Muscle layer of duodenum (tissue), 2 donors: ENCODE measurements around the gene CXCL17.
A peak's percentile ranks its signal among the peaks of the same experiment; 100 is the strongest.
"Not testable (repeated sequence)": the region's sequence is repeated elsewhere in the genome, so short reads cannot be mapped to it uniquely, and the experiment has no call there.

Experiments used
- H3K27ac ChIP-seq: one replicate; pipeline ENCODE4 v1.7.0; 2013; ENCODE audit warnings: mild to moderate bottlenecking, low read length
- H3K27me3 ChIP-seq: one replicate; pipeline ENCODE4 v1.7.0; 2013; ENCODE audit warnings: low read depth, mild to moderate bottlenecking, control low read depth, low read length
- H3K36me3 ChIP-seq, 2 donors: one replicate each; pipeline ENCODE4 v1.7.0; 2013; ENCODE audit warnings: low read length in 2 of 2, control low read depth in 1 of 2, mild to moderate bottlenecking in 1 of 2; ENCODE audit not compliant: insufficient read depth in 2 of 2, control insufficient read depth in 1 of 2
- H3K4me1 ChIP-seq, 2 donors: one replicate each; pipeline ENCODE4 v1.7.0; 2013; ENCODE audit warnings: low read length in 2 of 2, mild to moderate bottlenecking in 2 of 2, control low read depth in 1 of 2, moderate library complexity in 1 of 2; ENCODE audit not compliant: insufficient read depth in 2 of 2, control insufficient read depth in 1 of 2
- H3K4me3 ChIP-seq, 2 donors: one replicate each; pipeline ENCODE4 v1.7.0; 2013; ENCODE audit warnings: low read length in 2 of 2, low read depth in 1 of 2, mild to moderate bottlenecking in 1 of 2
- H3K9me3 ChIP-seq, 2 donors: one replicate each; pipeline ENCODE4 v1.7.0; 2013; ENCODE audit warnings: low read length in 2 of 2, control low read depth in 1 of 2, mild to moderate bottlenecking in 1 of 2; ENCODE audit not compliant: control insufficient read depth in 1 of 2
- donor health status: healthy.

CXCL17 gene

GRCh38 chr19:42442833-42443232 is at the start of gene CXCL17:
CXCL17 (minus strand) TSS chr19:42442946; CDS start chr19:42442832, 114 bp downstream.
- Histone ChIP-seq H3K4me1 (no peaks in the 10 kb centered on the region), H3K27ac (no peak within 1 kb of the TSS), H3K9me3 (no peaks in the 10 kb centered on the region), H3K36me3 (no peaks in the 10 kb centered on the region), H3K27me3 (no peaks in the 10 kb centered on the region), H3K4me3 (no peak within 1 kb of the TSS)

- no peaks in the 10 kb centered on the region for H3K36me3 ChIP-seq
- no peaks in the 10 kb centered on the region for H3K4me1 ChIP-seq
- no peaks in the 10 kb centered on the region for H3K9me3 ChIP-seq
- H3K4me3 ChIP-seq: no peak overlapping the region
- H3K27me3 ChIP-seq: no peaks in the 10 kb centered on the region
- no peak overlapping the region for H3K27ac ChIP-seq
Observed at GRCh38 chr19:42488783-42489521, 46.2 kb upstream of the CXCL17 start.

- H3K4me3 ChIP-seq: no peak overlapping the region
- H3K4me1 ChIP-seq: no peaks in the 10 kb centered on the region
- H3K27me3 ChIP-seq: no peaks in the 10 kb centered on the region
- H3K27ac ChIP-seq: no peak overlapping the region
- H3K36me3 ChIP-seq: no peaks in the 10 kb centered on the region
- no peaks in the 10 kb centered on the region for H3K9me3 ChIP-seq
Observed at GRCh38 chr19:42487798-42488178, 45.0 kb upstream of the CXCL17 start.

- Histone ChIP-seq H3K36me3 (no peaks in the 10 kb centered on the region), H3K27me3 (no peaks in the 10 kb centered on the region), H3K4me1 (no peaks in the 10 kb centered on the region), H3K4me3 (no peak overlapping the region), H3K9me3 (no peaks in the 10 kb centered on the region), H3K27ac (no peak overlapping the region)
Observed at GRCh38 chr19:42487032-42487797, 44.5 kb upstream of the CXCL17 start.

GRCh38 chr19:42485036-42485435 is 42.3 kb upstream of the CXCL17 start:
- not testable (repeated sequence) for H3K27me3 ChIP-seq, H3K9me3 ChIP-seq, H3K36me3 ChIP-seq, H3K27ac ChIP-seq, H3K4me3 ChIP-seq, H3K4me1 ChIP-seq

GRCh38 chr19:42480335-42481095 is 37.8 kb upstream of the CXCL17 start:
- no peaks in the 10 kb centered on the region for H3K9me3 ChIP-seq
- no peaks in the 10 kb centered on the region for H3K36me3 ChIP-seq
- peak overlapping the region in 1 of 2 donors; percentile 11 for H3K4me3 ChIP-seq
- no peaks in the 10 kb centered on the region for H3K4me1 ChIP-seq
- H3K27me3 ChIP-seq: no peaks in the 10 kb centered on the region
- peak overlapping the region; percentile 21 for H3K27ac ChIP-seq

GRCh38 chr19:42479736-42480135 is 37.0 kb upstream of the CXCL17 start:
- H3K36me3 ChIP-seq: no peaks in the 10 kb centered on the region
- no peak overlapping the region for H3K4me3 ChIP-seq
- H3K9me3 ChIP-seq: no peaks in the 10 kb centered on the region
- H3K27me3 ChIP-seq: no peaks in the 10 kb centered on the region
- H3K4me1 ChIP-seq: no peaks in the 10 kb centered on the region
- H3K27ac ChIP-seq: no peak overlapping the region

GRCh38 chr19:42478765-42479311 is 36.1 kb upstream of the CXCL17 start:
- no peaks in the 10 kb centered on the region for H3K4me1 ChIP-seq
- no peaks in the 10 kb centered on the region for H3K9me3 ChIP-seq
- H3K4me3 ChIP-seq: no peak overlapping the region
- no peaks in the 10 kb centered on the region for H3K36me3 ChIP-seq
- H3K27ac ChIP-seq: no peak overlapping the region
- H3K27me3 ChIP-seq: no peaks in the 10 kb centered on the region

- Histone ChIP-seq H3K4me3 (no peak overlapping the region), H3K36me3 (no peaks in the 10 kb centered on the region), H3K27me3 (no peaks in the 10 kb centered on the region), H3K27ac (no peak overlapping the region), H3K9me3 (no peaks in the 10 kb centered on the region), H3K4me1 (no peaks in the 10 kb centered on the region)
Observed at GRCh38 chr19:42477933-42478332, 35.2 kb upstream of the CXCL17 start.

GRCh38 chr19:42477117-42477516 is 34.4 kb upstream of the CXCL17 start:
- no peaks in the 10 kb centered on the region for H3K36me3 ChIP-seq
- H3K27ac ChIP-seq: no peak overlapping the region
- H3K9me3 ChIP-seq: no peaks in the 10 kb centered on the region
- no peaks in the 10 kb centered on the region for H3K4me1 ChIP-seq
- no peaks in the 10 kb centered on the region for H3K27me3 ChIP-seq
- H3K4me3 ChIP-seq: no peak overlapping the region

GRCh38 chr19:42475366-42475765 is 32.6 kb upstream of the CXCL17 start:
- H3K27ac ChIP-seq: no peak overlapping the region
- H3K9me3 ChIP-seq: no peaks in the 10 kb centered on the region
- H3K4me1 ChIP-seq: no peaks in the 10 kb centered on the region
- H3K36me3 ChIP-seq: no peaks in the 10 kb centered on the region
- no peaks in the 10 kb centered on the region for H3K27me3 ChIP-seq
- H3K4me3 ChIP-seq: no peak overlapping the region
